ENCODE measurements around the gene NELL1.

GRCh38 chr11:21040630-21041029 is 371.2 kb downstream of the NELL1 start:
- TF ChIP-seq CTCF (conservative IDR thresholded peaks at IDR 0.05; ENCODE audit: low read length) (no peak), EZH2phosphoT487 (IDR thresholded peaks at IDR 0.05; ENCODE audit: borderline replicate concordance) (no peak)
